ENCODE results near the gene IFFO2.

Gene IFFO2

GRCh38 chr1:18890706-18891425 lies 65.6 kb downstream of the IFFO2 start:
- no peaks in the 10 kb centered on the region for H3K9me3 ChIP-seq (ENCODE audit: control insufficient read depth, low read length)
- H3K36me3 ChIP-seq (ENCODE audit: control insufficient read depth, insufficient read depth, low read length) = peaks cover 3% of the 10 kb centered on the region
- no peak overlapping the region for H3K4me3 ChIP-seq (ENCODE audit: extremely low read depth, insufficient read depth, low read length, poor library complexity, severe bottlenecking)
- no peak overlapping the region for H3K27ac ChIP-seq (ENCODE audit: low read depth, low read length, severe bottlenecking)
- WGBS, 2 experiments (ENCODE audit: insufficient coverage in 2 of 2) = 91 to 98% methylated on average over 4 to 5 of the region's 6 CpGs
- H3K4me1 ChIP-seq (ENCODE audit: control insufficient read depth, insufficient read depth, low read length, poor library complexity, severe bottlenecking) = peaks cover 23% of the 10 kb centered on the region

GRCh38 chr1:18886003-18886335 lies 70.5 kb downstream of the IFFO2 start:
- Histone ChIP-seq H3K4me1 (ENCODE audit: control insufficient read depth, insufficient read depth, low read length, poor library complexity, severe bottlenecking) (peaks cover 8% of the 10 kb centered on the region), H3K36me3 (ENCODE audit: control insufficient read depth, insufficient read depth, low read length) (peaks cover 17% of the 10 kb centered on the region), H3K27ac (ENCODE audit: low read depth, low read length, severe bottlenecking) (no peak overlapping the region), H3K4me3 (ENCODE audit: extremely low read depth, insufficient read depth, low read length, poor library complexity, severe bottlenecking) (no peak overlapping the region), H3K9me3 (ENCODE audit: control insufficient read depth, low read length) (no peaks in the 10 kb centered on the region)
- WGBS, 2 experiments (ENCODE audit: insufficient coverage in 2 of 2) = 80 to 83% methylated on average over 1 of the region's 1 CpG

- no peak overlapping the region for H3K27ac ChIP-seq (ENCODE audit: low read depth, low read length, severe bottlenecking)
- no peaks in the 10 kb centered on the region for H3K9me3 ChIP-seq (ENCODE audit: control insufficient read depth, low read length)
- 84 to 94% methylated on average over 8 to 12 of the region's 17 CpGs for WGBS, 2 experiments (ENCODE audit: insufficient coverage in 2 of 2)
- H3K4me1 ChIP-seq (ENCODE audit: control insufficient read depth, insufficient read depth, low read length, poor library complexity, severe bottlenecking) = peaks cover 8% of the 10 kb centered on the region
- peaks cover 17% of the 10 kb centered on the region for H3K36me3 ChIP-seq (ENCODE audit: control insufficient read depth, insufficient read depth, low read length)
- no peak overlapping the region for H3K4me3 ChIP-seq (ENCODE audit: extremely low read depth, insufficient read depth, low read length, poor library complexity, severe bottlenecking)
Observed at GRCh38 chr1:18885311-18886002, 71.0 kb downstream of the IFFO2 start.

- H3K27ac ChIP-seq (ENCODE audit: low read depth, low read length, severe bottlenecking) = no peak overlapping the region
- peaks cover 17% of the 10 kb centered on the region for H3K36me3 ChIP-seq (ENCODE audit: control insufficient read depth, insufficient read depth, low read length)
- peaks cover 8% of the 10 kb centered on the region for H3K4me1 ChIP-seq (ENCODE audit: control insufficient read depth, insufficient read depth, low read length, poor library complexity, severe bottlenecking)
- H3K9me3 ChIP-seq (ENCODE audit: control insufficient read depth, low read length) = no peaks in the 10 kb centered on the region
- 91 to 93% methylated on average over 6 of the region's 6 CpGs for WGBS, 2 experiments (ENCODE audit: insufficient coverage in 2 of 2)
- H3K4me3 ChIP-seq (ENCODE audit: extremely low read depth, insufficient read depth, low read length, poor library complexity, severe bottlenecking) = no peak overlapping the region
Observed at GRCh38 chr1:18884727-18885126, 71.7 kb downstream of the IFFO2 start.

GRCh38 chr1:18884419-18884717 lies 72.1 kb downstream of the IFFO2 start:
- Histone ChIP-seq H3K36me3 (ENCODE audit: control insufficient read depth, insufficient read depth, low read length) (peaks cover 17% of the 10 kb centered on the region), H3K4me3 (ENCODE audit: extremely low read depth, insufficient read depth, low read length, poor library complexity, severe bottlenecking) (no peak overlapping the region), H3K27ac (ENCODE audit: low read depth, low read length, severe bottlenecking) (no peak overlapping the region), H3K9me3 (ENCODE audit: control insufficient read depth, low read length) (no peaks in the 10 kb centered on the region), H3K4me1 (ENCODE audit: control insufficient read depth, insufficient read depth, low read length, poor library complexity, severe bottlenecking) (peaks cover 8% of the 10 kb centered on the region)
- WGBS, 2 experiments (ENCODE audit: insufficient coverage in 2 of 2) = 62 to 64% methylated on average over 2 to 4 of the region's 4 CpGs

GRCh38 chr1:18883636-18884418 lies 72.6 kb downstream of the IFFO2 start:
- H3K9me3 ChIP-seq (ENCODE audit: control insufficient read depth, low read length) = no peaks in the 10 kb centered on the region
- WGBS, 2 experiments (ENCODE audit: insufficient coverage in 2 of 2) = 61 to 66% methylated on average over 13 to 14 of the region's 14 CpGs
- H3K27ac ChIP-seq (ENCODE audit: low read depth, low read length, severe bottlenecking) = no peak overlapping the region

GRCh38 chr1:18883079-18883478 lies 73.4 kb downstream of the IFFO2 start:
- no peak overlapping the region for H3K27ac ChIP-seq (ENCODE audit: low read depth, low read length, severe bottlenecking)
- no peak overlapping the region for H3K4me3 ChIP-seq (ENCODE audit: extremely low read depth, insufficient read depth, low read length, poor library complexity, severe bottlenecking)
- H3K36me3 ChIP-seq (ENCODE audit: control insufficient read depth, insufficient read depth, low read length) = peaks cover 17% of the 10 kb centered on the region
- 93 to 97% methylated on average over 21 to 22 of the region's 23 CpGs for WGBS, 2 experiments (ENCODE audit: insufficient coverage in 2 of 2)
- no peaks in the 10 kb centered on the region for H3K9me3 ChIP-seq (ENCODE audit: control insufficient read depth, low read length)
- H3K4me1 ChIP-seq (ENCODE audit: control insufficient read depth, insufficient read depth, low read length, poor library complexity, severe bottlenecking) = peaks cover 8% of the 10 kb centered on the region

More at GRCh38 chr1:18883636-18884418, 72.6 kb downstream of the IFFO2 start:
- peaks cover 8% of the 10 kb centered on the region for H3K4me1 ChIP-seq (ENCODE audit: control insufficient read depth, insufficient read depth, low read length, poor library complexity, severe bottlenecking)
- no peak overlapping the region for H3K4me3 ChIP-seq (ENCODE audit: extremely low read depth, insufficient read depth, low read length, poor library complexity, severe bottlenecking)
- peaks cover 17% of the 10 kb centered on the region for H3K36me3 ChIP-seq (ENCODE audit: control insufficient read depth, insufficient read depth, low read length)

- no peaks in the 10 kb centered on the region for H3K9me3 ChIP-seq (ENCODE audit: control insufficient read depth, low read length)
- no peak overlapping the region for H3K27ac ChIP-seq (ENCODE audit: low read depth, low read length, severe bottlenecking)
- peaks cover 8% of the 10 kb centered on the region for H3K4me1 ChIP-seq (ENCODE audit: control insufficient read depth, insufficient read depth, low read length, poor library complexity, severe bottlenecking)
- WGBS, 2 experiments (ENCODE audit: insufficient coverage in 2 of 2) = 93% methylated on average over 8 of the region's 8 CpGs
- peaks cover 17% of the 10 kb centered on the region for H3K36me3 ChIP-seq (ENCODE audit: control insufficient read depth, insufficient read depth, low read length)
- H3K4me3 ChIP-seq (ENCODE audit: extremely low read depth, insufficient read depth, low read length, poor library complexity, severe bottlenecking) = no peak overlapping the region
Observed at GRCh38 chr1:18882486-18882885, 74.0 kb downstream of the IFFO2 start.

- no peak overlapping the region for H3K27ac ChIP-seq (ENCODE audit: low read depth, low read length, severe bottlenecking)
- peaks cover 17% of the 10 kb centered on the region for H3K36me3 ChIP-seq (ENCODE audit: control insufficient read depth, insufficient read depth, low read length)
- H3K4me3 ChIP-seq (ENCODE audit: extremely low read depth, insufficient read depth, low read length, poor library complexity, severe bottlenecking) = no peak overlapping the region
- 95 to 96% methylated on average over 22 to 23 of the region's 24 CpGs for WGBS, 2 experiments (ENCODE audit: insufficient coverage in 2 of 2)
- no peaks in the 10 kb centered on the region for H3K9me3 ChIP-seq (ENCODE audit: control insufficient read depth, low read length)
- peaks cover 8% of the 10 kb centered on the region for H3K4me1 ChIP-seq (ENCODE audit: control insufficient read depth, insufficient read depth, low read length, poor library complexity, severe bottlenecking)
Observed at GRCh38 chr1:18881642-18882431, 74.6 kb downstream of the IFFO2 start.

GRCh38 chr1:18881164-18881563 lies 75.3 kb downstream of the IFFO2 start:
- Histone ChIP-seq H3K36me3 (ENCODE audit: control insufficient read depth, insufficient read depth, low read length) (peaks cover 14% of the 10 kb centered on the region), H3K4me1 (ENCODE audit: control insufficient read depth, insufficient read depth, low read length, poor library complexity, severe bottlenecking) (peaks cover 5% of the 10 kb centered on the region), H3K9me3 (ENCODE audit: control insufficient read depth, low read length) (no peaks in the 10 kb centered on the region), H3K27ac (ENCODE audit: low read depth, low read length, severe bottlenecking) (no peak overlapping the region), H3K4me3 (ENCODE audit: extremely low read depth, insufficient read depth, low read length, poor library complexity, severe bottlenecking) (no peak overlapping the region)
- WGBS, 2 experiments (ENCODE audit: insufficient coverage in 2 of 2) = 90 to 100% methylated on average over 1 to 2 of the region's 2 CpGs

Data from mesodermal cell (in vitro differentiated cells).